H9 (cell line): ENCODE results near the gene ULK4. TPM values are rescaled to one million over a fixed set of nuclear protein-coding genes. Genes with fewer than 3 reads are reported as not detected.

Experiments used
- DNase-seq: peaks from one replicate; pipeline ENCODE4 v3.0.0-alpha.2; 2017
- H2AFZ ChIP-seq: one replicate; pipeline ENCODE4 v1.6.1; 2013; ENCODE audit warnings: mild to moderate bottlenecking, low read length, control low read depth, moderate library complexity
- H2AK5ac ChIP-seq: 2 replicates; pipeline ENCODE4 v1.6.1; 2013; ENCODE audit warnings: low read length, control low read depth, mixed read lengths; ENCODE audit not compliant: insufficient read length
- H2BK120ac ChIP-seq: one replicate; pipeline ENCODE4 v1.6.1; 2013; ENCODE audit warnings: low read depth, mild to moderate bottlenecking, low read length, control low read depth, inconsistent platforms; ENCODE audit not compliant: poor library complexity, severe bottlenecking
- H2BK12ac ChIP-seq: 2 replicates; pipeline ENCODE4 v1.6.1; 2013; ENCODE audit warnings: low read length, control low read depth, mixed read lengths, low read depth; ENCODE audit not compliant: insufficient read length
- H2BK15ac ChIP-seq: 2 replicates; pipeline ENCODE4 v1.6.1; 2013; ENCODE audit warnings: low read depth, low read length, control low read depth
- H2BK20ac ChIP-seq: one replicate; pipeline ENCODE4 v1.6.1; 2013; ENCODE audit warnings: low read depth, mild to moderate bottlenecking, low read length, control low read depth, inconsistent platforms; ENCODE audit not compliant: poor library complexity, severe bottlenecking
- H2BK5ac ChIP-seq: 2 replicates; pipeline ENCODE4 v1.6.1; 2013; ENCODE audit warnings: low read length, control low read depth, mixed read lengths; ENCODE audit not compliant: insufficient read length
- H3K14ac ChIP-seq: 2 replicates; pipeline ENCODE4 v1.6.1; 2013; ENCODE audit warnings: low read length, control low read depth; ENCODE audit not compliant: insufficient read depth
- H3K18ac ChIP-seq: 2 replicates; pipeline ENCODE4 v1.6.1; 2013; ENCODE audit warnings: low read depth, mild to moderate bottlenecking, mixed read lengths, low read length, control low read depth; ENCODE audit not compliant: insufficient read length
- H3K23ac ChIP-seq: 2 replicates; pipeline ENCODE4 v1.6.1; 2013; ENCODE audit warnings: low read length, control low read depth, mixed read lengths, low read depth; ENCODE audit not compliant: insufficient read length
- H3K23me2 ChIP-seq: 2 replicates; pipeline ENCODE4 v1.6.1; 2013; ENCODE audit warnings: low read depth, mild to moderate bottlenecking, mixed read lengths, low read length, control low read depth; ENCODE audit not compliant: insufficient read length, poor library complexity, severe bottlenecking
- H3K27ac ChIP-seq: 2 replicates; pipeline ENCODE4 v1.5.1; 2013; ENCODE audit warnings: low read length, control low read depth, mixed read lengths, low read depth; ENCODE audit not compliant: insufficient read length
- H3K27me3 ChIP-seq: 2 replicates; pipeline ENCODE4 v1.6.1; 2013; ENCODE audit warnings: low read length, control low read depth, inconsistent platforms; ENCODE audit not compliant: insufficient read depth
- H3K4ac ChIP-seq: 2 replicates; pipeline ENCODE4 v1.6.1; 2013; ENCODE audit warnings: low read depth, mild to moderate bottlenecking, control low read depth, inconsistent platforms, low read length, moderate library complexity
- H3K4me1 ChIP-seq: 2 replicates; pipeline ENCODE4 v1.6.1; 2013; ENCODE audit warnings: low read length, control low read depth, inconsistent platforms; ENCODE audit not compliant: insufficient read depth
- H3K4me2 ChIP-seq: 2 replicates; pipeline ENCODE4 v1.6.1; 2013; ENCODE audit warnings: low read length, control low read depth, mixed read lengths; ENCODE audit not compliant: insufficient read length, insufficient read depth
- H3K56ac ChIP-seq: 2 replicates; pipeline ENCODE4 v1.6.1; 2013; ENCODE audit warnings: low read depth, mild to moderate bottlenecking, mixed read lengths, low read length, control low read depth; ENCODE audit not compliant: insufficient read length
- H3K79me1 ChIP-seq: 2 replicates; pipeline ENCODE4 v1.6.1; 2013; ENCODE audit warnings: low read depth, mild to moderate bottlenecking, moderate library complexity, low read length, control low read depth, inconsistent platforms; ENCODE audit not compliant: insufficient read depth, poor library complexity, severe bottlenecking
- H3K79me2 ChIP-seq: 2 replicates; pipeline ENCODE4 v1.6.1; 2013; ENCODE audit warnings: low read length, control low read depth, inconsistent platforms; ENCODE audit not compliant: insufficient read depth
- H3K9ac ChIP-seq: 2 replicates; pipeline ENCODE4 v1.6.1; 2013; ENCODE audit warnings: low read length, control low read depth, mixed read lengths; ENCODE audit not compliant: insufficient read length; ENCODE audit errors: extremely low read depth
- H3K9me3 ChIP-seq: one replicate; pipeline ENCODE4 v1.6.1; 2013; ENCODE audit warnings: low read depth, low read length, inconsistent platforms; ENCODE audit not compliant: control insufficient read depth
- H3T11ph ChIP-seq: one replicate; pipeline ENCODE4 v1.6.1; 2013; ENCODE audit warnings: mild to moderate bottlenecking, low read length, control low read depth, inconsistent platforms
- H4K20me1 ChIP-seq: one replicate; pipeline ENCODE4 v1.6.1; 2013; ENCODE audit not compliant: control insufficient read depth, insufficient read length, insufficient read depth
- H4K5ac ChIP-seq: 2 replicates; pipeline ENCODE4 v1.6.1; 2013; ENCODE audit warnings: low read depth, mild to moderate bottlenecking, mixed read lengths, low read length, control low read depth; ENCODE audit not compliant: insufficient read length
- H4K8ac ChIP-seq: replicated peaks from 2 replicates; pipeline ENCODE4 v1.6.1; 2013; ENCODE audit warnings: low read length, control low read depth, mixed read lengths, low read depth; ENCODE audit not compliant: insufficient read length
- H4K91ac ChIP-seq: 2 replicates; pipeline ENCODE4 v1.6.1; 2013; ENCODE audit warnings: low read depth, mild to moderate bottlenecking, moderate library complexity, mixed read lengths, low read length, control low read depth; ENCODE audit not compliant: insufficient read length
- H3K27ac Mint-ChIP-seq, 3 experiments: 2 replicates in 2 of 3; 3 replicates in 1 of 3; pipeline ENCODE4 v1.8.0; 2020 to 2021; ENCODE audit warnings: mixed read lengths in 3 of 3, mild to moderate bottlenecking in 1 of 3, moderate library complexity in 1 of 3
- H3K27me3 Mint-ChIP-seq: 2 replicates; pipeline ENCODE4 v1.8.0; 2021; ENCODE audit warnings: low read depth, mild to moderate bottlenecking, moderate library complexity, mixed read lengths
- H3K36me3 Mint-ChIP-seq, 3 experiments: 2 replicates in 2 of 3; 3 replicates in 1 of 3; pipeline ENCODE4 v1.8.0; 2020 to 2021; ENCODE audit warnings: low read depth in 3 of 3, mixed read lengths in 3 of 3; ENCODE audit not compliant: insufficient read depth in 1 of 3
- H3K4me1 Mint-ChIP-seq, 2 experiments: 2 replicates each; pipeline ENCODE4 v1.8.0; 2020; ENCODE audit warnings: mixed read lengths in 2 of 2
- H3K4me3 Mint-ChIP-seq, 2 experiments: 2 replicates in 1 of 2; 3 replicates in 1 of 2; pipeline ENCODE4 v1.8.0; 2020 to 2021; ENCODE audit warnings: mild to moderate bottlenecking in 2 of 2, mixed read lengths in 2 of 2, moderate library complexity in 1 of 2
- H3K9me3 Mint-ChIP-seq, 2 experiments: 2 replicates in 1 of 2; 3 replicates in 1 of 2; pipeline ENCODE4 v1.8.0; 2020; ENCODE audit warnings: mild to moderate bottlenecking in 2 of 2, mixed read lengths in 2 of 2, moderate library complexity in 1 of 2
- CTCF ChIP-seq: fragments of 200-600 bp; sonication (generic); conservative IDR thresholded peaks from 3 replicates; pipeline ENCODE4 v1.8.0; 2021; ENCODE audit warnings: antibody characterized with exemption, mild to moderate bottlenecking
- WGBS: extraction: QIAGEN DNeasy Blood & Tissue Kit; methylation state at CpG from one replicate; pipeline ENCODE4 v1.1.7; 2013; ENCODE audit warnings: missing lambda C conversion rate, low lambda C conversion rate, mixed read lengths; ENCODE audit not compliant: insufficient read length; ENCODE audit errors: extremely low coverage; 5-methylcytosine and 5-hydroxymethylcytosine counted together
- total RNA-seq: library from RNA; stranded (reverse); gene quantifications from 2 replicates; pipeline ENCODE4 v1.2.1, GENCODE V29; 2021

Gene ULK4
- total RNA-seq, 1 experiment from 2014 or later = 12.9 TPM

- no peak overlapping the region for H2AK5ac ChIP-seq
- no peak overlapping the region for H3T11ph ChIP-seq
- H3K9ac ChIP-seq = no peak overlapping the region
- H3K4me1 ChIP-seq = peaks cover 5% of the 10 kb centered on the region; the same call in 1 of the 2 replicates
- Mint-ChIP-seq H3K4me3 (no peak overlapping the region), H3K9me3 (no peaks in the 10 kb centered on the region; a peak in 1 of 5 replicates), H3K27ac (peak overlapping the region; percentile 29 to 76 (median 63); a peak in 5 of 7 replicates), H3K36me3 (peaks cover 0 to 6% (median 2%) of the 10 kb centered on the region in 3 experiments; a peak in 2 of 7 replicates), H3K4me1 (peaks cover 12 to 14% of the 10 kb centered on the region in 2 experiments), H3K27me3 (no peaks in the 10 kb centered on the region)
- TF ChIP-seq CTCF = no peak
- no peak for DNase-seq
- H3K27ac ChIP-seq = no peak overlapping the region
- H2BK15ac ChIP-seq = no peak overlapping the region
- no peaks in the 10 kb centered on the region for H4K20me1 ChIP-seq
- no peaks in the 10 kb centered on the region for H3K79me1 ChIP-seq
- H4K91ac ChIP-seq = no peak overlapping the region
- peak overlapping the region; percentile 27 for H3K18ac ChIP-seq
- H3K4me2 ChIP-seq = no peak overlapping the region
- no peak overlapping the region for H2BK20ac ChIP-seq
- H2BK12ac ChIP-seq = no peak overlapping the region
- no peak overlapping the region for H3K23ac ChIP-seq
- no peaks in the 10 kb centered on the region for H3K23me2 ChIP-seq
- no peaks in the 10 kb centered on the region for H3K9me3 ChIP-seq
- no peak overlapping the region for H2AFZ ChIP-seq
- WGBS = no CpG with 5 or more reads among the region's 3 CpGs
- no peak overlapping the region for H2BK5ac ChIP-seq
- H3K79me2 ChIP-seq = no peaks in the 10 kb centered on the region
- no peak overlapping the region for H3K56ac ChIP-seq
- no peak overlapping the region for H4K5ac ChIP-seq
- no peak overlapping the region for H3K14ac ChIP-seq
- no peak overlapping the region for H3K4ac ChIP-seq
- H2BK120ac ChIP-seq = no peak overlapping the region
- no peak overlapping the region for H4K8ac ChIP-seq
- H3K27me3 ChIP-seq = no peaks in the 10 kb centered on the region
Observed at GRCh38 chr3:41681479-41681878, 280.4 kb downstream of the ULK4 start.
